ENCODE results near the gene BICD2. TPM values are rescaled to one million over a fixed set of nuclear protein-coding genes. Genes with fewer than 3 reads are reported as not detected.
"Not testable (repeated sequence)": the region's sequence is repeated elsewhere in the genome, so short reads cannot be mapped to it uniquely, and the experiment has no call there.

BICD2 gene
- total and polyA plus RNA-seq, 12 donors = 22.5 to 41.8 (median 33.2) TPM

GRCh38 chr9:92807757-92808725, 43.4 kb upstream of the BICD2 start:
- Histone ChIP-seq H3K9me3 (no peaks in the 10 kb centered on the region), H3K27ac (no peak overlapping the region), H3K4me1 (peaks cover 3 to 35% (median 28%) of the 10 kb centered on the region in 9 donors), H3K36me3 (no peaks in the 10 kb centered on the region), H3K27me3 (peaks cover 32 to 98% (median 97%) of the 10 kb centered on the region in 7 donors), H3K4me3 (peak overlapping the region in 6 of 10 donors; percentile 8 to 40 (median 27))
- 3 to 4% methylated on average over 74 to 76 of the region's 76 CpGs for WGBS, 2 donors
- DNase-seq (peak in 1 of 2 donors; percentile 14), ATAC-seq (peak; percentile 13 to 55 (median 32))
- TF ChIP-seq CTCF (IDR thresholded peaks at IDR 0.05) = no peak
- intact Hi-C loops (cut with DNase I) = no loop called here

GRCh38 chr9:92807031-92807756, 42.6 kb upstream of the BICD2 start:
- H3K27me3 ChIP-seq = peaks cover 27 to 98% (median 91%) of the 10 kb centered on the region in 7 donors
- peak in 1 of 8 donors; percentile 31 for ATAC-seq
- H3K4me1 ChIP-seq = peaks cover 3 to 35% (median 28%) of the 10 kb centered on the region in 9 donors
- intact Hi-C loops (cut with DNase I) = no loop called here
- peak overlapping the region in 2 of 10 donors; percentile 13 to 31 for H3K4me3 ChIP-seq
- H3K27ac ChIP-seq = no peak overlapping the region
- DNase-seq = peak in 1 of 2 donors; percentile 17
- no peak for TF ChIP-seq CTCF (IDR thresholded peaks at IDR 0.05)
- WGBS, 2 donors = 10 to 11% methylated on average over 44 of the region's 44 CpGs
- no peaks in the 10 kb centered on the region for H3K9me3 ChIP-seq
- no peaks in the 10 kb centered on the region for H3K36me3 ChIP-seq

DNA sequence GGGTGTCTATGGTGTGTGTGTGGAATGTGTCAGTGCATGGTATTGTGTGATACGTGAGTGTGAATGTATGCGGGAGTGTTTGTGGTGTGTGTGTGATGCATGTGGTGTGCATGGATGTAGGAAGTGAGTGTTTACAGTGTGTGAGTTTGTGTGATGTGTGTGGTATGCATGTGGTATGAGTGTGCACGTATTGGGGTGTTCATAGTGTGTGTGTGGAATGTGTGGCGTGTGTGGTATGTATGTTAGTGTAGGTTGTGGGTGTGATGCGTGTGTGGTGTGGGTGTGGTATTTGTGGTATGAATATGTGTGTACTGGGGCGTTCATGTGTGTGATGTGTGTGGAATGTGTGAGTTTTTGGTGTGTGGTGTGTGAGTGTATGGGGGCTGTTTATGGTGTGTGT, 40.1 kb upstream of the BICD2 start:
- no peak overlapping the region for H3K27ac ChIP-seq
- intact Hi-C loops (cut with DNase I) = no loop called here
- H3K36me3 ChIP-seq = no peaks in the 10 kb centered on the region
- TF ChIP-seq CTCF (IDR thresholded peaks at IDR 0.05) = no peak
- peaks cover 3 to 28% (median 25%) of the 10 kb centered on the region in 9 donors for H3K4me1 ChIP-seq
- no peak for ATAC-seq
- WGBS, 2 donors = 79 to 87% methylated on average over 6 of the region's 6 CpGs
- no peaks in the 10 kb centered on the region for H3K9me3 ChIP-seq
- H3K4me3 ChIP-seq = no peak overlapping the region
- peaks cover 19 to 86% (median 71%) of the 10 kb centered on the region in 7 donors for H3K27me3 ChIP-seq
- DNase-seq = no peak

DNA sequence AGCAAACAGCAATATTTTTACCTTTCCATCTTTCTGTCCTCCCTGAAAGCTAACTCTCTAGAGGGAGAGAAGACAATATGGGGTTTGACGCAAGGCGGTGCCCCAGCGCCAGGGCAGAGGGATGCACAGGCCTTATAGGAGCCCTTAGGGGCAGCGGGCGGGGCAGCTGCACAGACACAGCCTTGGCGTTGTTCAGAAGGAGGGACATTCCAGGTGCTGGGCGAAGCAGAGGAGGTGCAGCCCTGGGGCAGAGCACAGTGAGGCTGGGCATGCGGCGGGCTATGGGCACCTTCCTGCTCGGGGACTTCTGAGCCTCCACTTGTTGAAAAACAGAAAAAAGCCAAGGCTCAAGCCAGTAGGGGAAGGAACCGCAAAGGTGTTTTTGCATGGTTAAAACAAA, 33.7 kb upstream of the BICD2 start:
- ATAC-seq = no peak
- Histone ChIP-seq H3K27me3 (peaks cover 4 to 75% (median 29%) of the 10 kb centered on the region in 7 donors), H3K27ac (no peak overlapping the region), H3K4me1 (no peaks in the 10 kb centered on the region), H3K9me3 (no peaks in the 10 kb centered on the region), H3K4me3 (no peak overlapping the region), H3K36me3 (no peaks in the 10 kb centered on the region)
- intact Hi-C loops (cut with DNase I) = loop anchor here in 3 of 10 donors (10.0 kb wide), 1 partner anchor 664 kb away; no protein-coding TSS in a partner anchor
- TF ChIP-seq CTCF (IDR thresholded peaks at IDR 0.05) = no peak
- WGBS, 2 donors = 90 to 95% methylated on average over 11 of the region's 11 CpGs
- DNase-seq = no peak

DNA sequence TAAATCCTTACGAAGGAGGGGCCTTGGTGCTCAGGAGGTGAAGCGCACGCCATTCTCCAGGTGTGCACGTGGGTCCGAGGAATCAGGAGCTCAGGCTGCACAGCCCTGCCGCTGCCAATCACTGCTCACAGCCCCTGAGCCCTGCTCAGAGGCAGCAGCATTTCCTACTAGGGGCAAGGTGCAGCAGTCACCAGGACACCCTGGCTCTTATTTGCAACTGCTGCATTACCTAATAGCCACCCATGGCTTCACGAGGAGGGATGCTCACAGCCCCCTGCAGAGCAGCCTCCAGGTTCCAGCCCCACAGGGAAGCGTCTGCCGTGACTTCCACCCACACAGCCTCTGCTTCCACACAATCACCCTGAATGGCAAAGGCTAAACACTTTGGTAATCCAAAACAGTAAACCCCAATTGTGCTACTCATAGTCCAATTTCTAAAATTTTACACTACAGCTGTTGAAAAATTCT, 31.7 kb upstream of the BICD2 start:
- not testable (repeated sequence) for H3K4me3 ChIP-seq, H3K4me1 ChIP-seq, DNase-seq, H3K9me3 ChIP-seq, H3K36me3 ChIP-seq, ATAC-seq, H3K27ac ChIP-seq
- H3K27me3 ChIP-seq = peaks cover 4 to 64% (median 27%) of the 10 kb centered on the region in 7 donors
- intact Hi-C loops (cut with DNase I) = loop anchor here in 3 of 10 donors (10.0 kb wide), 1 partner anchor 662 kb away; no protein-coding TSS in a partner anchor
- 48 to 51% methylated on average over 9 of the region's 9 CpGs for WGBS, 2 donors

Data from heart right ventricle (tissue), 16 donors.